ENCODE results near the gene UTP18. TPM values are rescaled to one million over a fixed set of nuclear protein-coding genes. Genes with fewer than 3 reads are reported as not detected.

UTP18 gene
- total and polyA plus RNA-seq, 10 donors, result 23.5 to 45.6 (median 36.6) TPM

DNA sequence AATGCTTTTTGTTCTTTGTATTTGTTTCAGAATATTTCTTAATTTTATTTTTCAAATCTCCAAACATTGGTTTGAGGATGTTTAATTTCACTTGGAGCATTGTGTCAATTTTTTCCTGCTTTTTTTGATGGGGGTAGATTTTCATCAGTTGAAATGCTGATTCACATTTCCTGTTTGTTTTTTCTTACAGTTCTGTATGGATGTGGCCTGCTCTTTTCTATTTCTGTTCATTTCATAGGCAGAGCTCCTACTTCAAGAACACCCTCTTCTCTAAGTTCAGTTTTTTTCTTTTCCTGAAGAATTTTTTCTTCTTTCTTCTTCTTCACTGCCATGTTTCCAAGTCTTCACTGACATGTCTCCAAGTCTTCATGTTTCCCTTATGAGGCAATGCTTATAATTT is 9.3 kb upstream of the UTP18 start:
- Histone ChIP-seq H3K36me3 (peaks cover 0 to 63% (median 17%) of the 10 kb centered on the region in 6 donors), H3K4me1 (peaks cover 0 to 39% (median 19%) of the 10 kb centered on the region in 6 donors), H3K4me3 (no peak overlapping the region), H3K27ac (no peak overlapping the region), H3K9me3 (no peaks in the 10 kb centered on the region), H3K27me3 (replicated peaks in 1 of 7) (no peaks in the 10 kb centered on the region)
- intact Hi-C loops (cut with DNase I; ENCODE audit: low total_unique reads), result no loop called here
- DNase-seq, result no peak
- TF ChIP-seq POLR2A (IDR thresholded peaks at IDR 0.05), result no peak

- TF ChIP-seq POLR2A (IDR thresholded peaks at IDR 0.05) (no peak), CTCF (IDR thresholded peaks at IDR 0.05 in 8 of 11, conservative IDR thresholded peaks at IDR 0.05 in 3 of 11) (no peak), POLR2AphosphoS5 (IDR thresholded peaks at IDR 0.05) (no peak)
- no peak overlapping the region for H3K27ac ChIP-seq
- intact Hi-C loops (cut with DNase I; ENCODE audit: low total_unique reads), result no loop called here
- peaks cover 20 to 77% (median 52%) of the 10 kb centered on the region in 6 donors for H3K4me1 ChIP-seq
- H3K4me3 ChIP-seq, result no peak overlapping the region
- H3K36me3 ChIP-seq, result peaks cover 0 to 76% (median 19%) of the 10 kb centered on the region in 6 donors
- 89 to 93% (median 91%) methylated on average over 6 of the region's 6 CpGs for WGBS, 5 donors
- no peak for DNase-seq
- no peaks in the 10 kb centered on the region for H3K9me3 ChIP-seq
- no peaks in the 10 kb centered on the region for H3K27me3 ChIP-seq (replicated peaks in 1 of 7)
Observed at GRCh38 chr17:51255673-51256072, 4.7 kb upstream of the UTP18 start.

DNA sequence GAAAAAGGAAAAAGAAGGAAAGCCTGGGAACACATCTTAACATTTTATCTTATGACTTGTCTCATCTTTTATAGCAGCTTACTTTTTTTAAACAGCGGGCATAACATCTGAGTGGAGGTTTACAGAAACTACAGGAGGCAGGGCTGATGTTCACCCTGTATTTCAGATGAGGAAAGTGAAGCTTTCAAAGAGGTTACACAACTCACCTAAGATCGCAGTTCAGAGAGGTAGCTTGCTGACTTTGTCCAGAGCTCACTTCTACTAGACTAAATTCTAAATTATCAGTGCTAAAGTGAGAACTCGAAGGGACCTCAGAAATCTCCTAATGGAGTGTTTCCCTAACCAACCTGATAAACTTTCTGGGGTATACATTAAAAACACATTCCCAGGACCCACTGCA is 4.2 kb upstream of the UTP18 start:
- TF ChIP-seq CTCF (IDR thresholded peaks at IDR 0.05 in 8 of 11, conservative IDR thresholded peaks at IDR 0.05 in 3 of 11), result no peak
- TF ChIP-seq POLR2AphosphoS5 (IDR thresholded peaks at IDR 0.05), result no peak
- TF ChIP-seq POLR2A (IDR thresholded peaks at IDR 0.05), result no peak
- no peaks in the 10 kb centered on the region for H3K9me3 ChIP-seq
- H3K4me3 ChIP-seq, result no peak overlapping the region
- H3K27me3 ChIP-seq (replicated peaks in 1 of 7), result no peaks in the 10 kb centered on the region
- DNase-seq, result no peak
- H3K36me3 ChIP-seq, result peaks cover 0 to 72% (median 18%) of the 10 kb centered on the region in 6 donors
- H3K4me1 ChIP-seq, result peaks cover 20 to 77% (median 53%) of the 10 kb centered on the region in 6 donors
- WGBS, 5 donors, result 85 to 96% (median 91%) methylated on average over 3 of the region's 3 CpGs
- H3K27ac ChIP-seq, result no peak overlapping the region
- intact Hi-C loops (cut with DNase I; ENCODE audit: low total_unique reads), result no loop called here

DNA sequence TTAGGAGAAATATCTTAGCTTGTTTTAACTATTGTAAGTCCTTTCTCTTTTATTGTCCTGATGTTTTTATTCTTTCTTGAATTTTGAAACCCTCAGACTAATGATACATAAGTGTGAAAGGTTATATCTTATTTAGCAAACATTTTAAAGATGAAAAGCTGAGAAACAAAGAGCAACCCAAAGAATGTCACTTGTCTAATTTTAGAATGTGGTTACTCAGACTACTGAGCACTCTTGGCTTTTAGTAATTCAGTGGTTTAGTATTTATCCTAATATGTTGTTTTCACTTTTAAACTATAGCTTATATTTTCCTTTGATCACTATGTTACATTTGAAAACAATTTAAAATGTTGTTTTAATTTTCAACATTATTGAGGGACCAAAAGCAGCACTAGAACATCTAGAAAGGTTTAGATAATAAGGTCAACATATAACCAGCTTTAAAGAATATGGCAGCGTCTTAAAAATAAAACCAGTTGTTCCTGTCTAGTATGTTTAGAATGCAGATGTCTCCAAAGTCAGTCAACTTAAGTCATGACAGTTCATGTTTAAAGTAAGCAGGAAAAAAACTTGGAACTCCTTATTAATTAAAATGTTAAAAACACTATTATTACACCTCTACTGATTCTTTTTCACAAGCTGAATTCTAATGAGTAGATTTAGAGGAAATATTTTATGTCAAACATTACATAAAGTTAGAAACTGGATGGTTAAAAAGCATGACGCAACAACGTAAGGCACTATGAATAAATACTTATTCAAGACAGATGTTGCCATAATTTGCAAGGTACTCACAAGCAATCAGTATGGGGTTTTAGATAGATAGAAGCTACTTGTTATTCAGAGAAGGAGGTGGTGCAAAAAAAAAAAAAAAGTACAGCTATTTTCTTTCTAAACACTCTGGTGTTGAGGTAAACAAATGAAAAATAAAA is 2.9 kb upstream of the UTP18 start:
- DNase-seq, result no peak
- intact Hi-C loops (cut with DNase I; ENCODE audit: low total_unique reads), result no loop called here
- H3K27ac ChIP-seq, result peak overlapping the region in 1 of 8 donors; percentile 99
- TF ChIP-seq POLR2AphosphoS5 (IDR thresholded peaks at IDR 0.05) (no peak), CTCF (IDR thresholded peaks at IDR 0.05 in 8 of 11, conservative IDR thresholded peaks at IDR 0.05 in 3 of 11) (no peak), POLR2A (IDR thresholded peaks at IDR 0.05) (no peak)
- 69 to 79% (median 74%) methylated on average over 3 of the region's 3 CpGs for WGBS, 5 donors
- no peaks in the 10 kb centered on the region for H3K27me3 ChIP-seq (replicated peaks in 1 of 7)
- peak overlapping the region in 1 of 8 donors; percentile 100 for H3K4me3 ChIP-seq
- no peaks in the 10 kb centered on the region for H3K9me3 ChIP-seq
- H3K4me1 ChIP-seq, result peaks cover 31 to 82% (median 65%) of the 10 kb centered on the region in 6 donors
- peaks cover 0 to 59% (median 17%) of the 10 kb centered on the region in 6 donors for H3K36me3 ChIP-seq
